HepG2 (cell line): ENCODE results near the gene CCDC6. TPM values are rescaled to one million over a fixed set of nuclear protein-coding genes. Genes with fewer than 3 reads are reported as not detected.

ENCODE experiments used
- CERS6 ChIP-seq: sonication (generic); formaldehyde crosslinking; IDR thresholded peaks from 2 replicates; pipeline ENCODE4 v1.5.0; 2020; ENCODE audit warnings: missing genetic modification reagents
- DMAP1 ChIP-seq: IDR thresholded peaks from 2 replicates; pipeline ENCODE4 v1.6.1; 2016
- ELF1 ChIP-seq: sonication (generic); formaldehyde crosslinking; IDR thresholded peaks from 2 replicates; pipeline ENCODE4 v1.4.0; 2020; ENCODE audit warnings: missing genetic modification reagents
- HOXA3 ChIP-seq: sonication (generic); formaldehyde crosslinking; IDR thresholded peaks from 2 replicates; pipeline ENCODE4 v1.5.0; 2020; ENCODE audit warnings: missing genetic modification reagents
- ISX ChIP-seq: sonication (generic); formaldehyde crosslinking; conservative IDR thresholded peaks from 2 replicates; pipeline ENCODE4 v1.5.0; 2020; ENCODE audit warnings: missing genetic modification reagents
- MAX ChIP-seq: IDR thresholded peaks from 2 replicates; pipeline ENCODE4 v1.6.1; 2012; ENCODE audit warnings: inconsistent platforms
- MTA3 ChIP-seq: sonication (generic); formaldehyde crosslinking; IDR thresholded peaks from 2 replicates; pipeline ENCODE4 v1.4.0; 2020; ENCODE audit warnings: missing genetic modification reagents
- MXD1 ChIP-seq: sonication (generic); formaldehyde crosslinking; IDR thresholded peaks from 2 replicates; pipeline ENCODE4 v1.4.0; 2020; ENCODE audit warnings: mild to moderate bottlenecking, missing genetic modification reagents
- NFATC3 ChIP-seq: sonication (generic); formaldehyde crosslinking; IDR thresholded peaks from 2 replicates; pipeline ENCODE4 v1.5.1; 2020; ENCODE audit warnings: mild to moderate bottlenecking, missing genetic modification reagents
- PRPF4 ChIP-seq: fragments of 200-400 bp; formaldehyde crosslinking; IDR thresholded peaks from 2 replicates; pipeline ENCODE4 v1.6.1; 2016; ENCODE audit warnings: low read length, low read depth; ENCODE audit not compliant: poor library complexity, severe bottlenecking
- SAP130 ChIP-seq: IDR thresholded peaks from 2 replicates; pipeline ENCODE4 v1.6.1; 2016; ENCODE audit warnings: low read depth
- SOX6 ChIP-seq, 2 experiments: fragments of 450-650 bp in 1 of 2; sonication (generic) in 1 of 2; formaldehyde crosslinking in 1 of 2; IDR thresholded peaks; 2 replicates each; pipeline versions ENCODE4 v1.4.0 to v1.6.1; 2017 to 2020; ENCODE audit warnings: antibody characterized with exemption in 1 of 2, mild to moderate bottlenecking in 1 of 2, missing genetic modification reagents in 1 of 2
- SSRP1 ChIP-seq: IDR thresholded peaks from 2 replicates; pipeline ENCODE4 v1.6.1; 2016; ENCODE audit warnings: control low read depth
- TBX2 ChIP-seq: sonication (generic); formaldehyde crosslinking; IDR thresholded peaks from 2 replicates; pipeline ENCODE4 v1.5.0; 2020; ENCODE audit warnings: missing genetic modification reagents, mild to moderate bottlenecking, borderline replicate concordance
- TEAD3 ChIP-seq: optimal IDR thresholded peaks from 2 replicates; pipeline ENCODE3; 2016; ENCODE audit warnings: borderline replicate concordance
- ZBED4 ChIP-seq: sonication (generic); formaldehyde crosslinking; IDR thresholded peaks from 2 replicates; pipeline ENCODE4 v1.4.0; 2020; ENCODE audit warnings: missing genetic modification reagents, borderline replicate concordance
- ZNF292 ChIP-seq: sonication (generic); formaldehyde crosslinking; IDR thresholded peaks from 2 replicates; pipeline ENCODE4 v1.8.1; 2022; ENCODE audit warnings: mild to moderate bottlenecking, low read depth, missing genetic modification reagents, borderline replicate concordance
- ZNF350 ChIP-seq: sonication (generic); formaldehyde crosslinking; IDR thresholded peaks from 2 replicates; pipeline ENCODE4 v1.4.0; 2020; ENCODE audit warnings: mild to moderate bottlenecking, low read depth, missing genetic modification reagents, borderline replicate concordance
- ZNF580 ChIP-seq: IDR thresholded peaks from 2 replicates; pipeline ENCODE4 v1.6.1; 2016; ENCODE audit warnings: low read depth, borderline replicate concordance
- ZNF703 ChIP-seq: sonication (generic); formaldehyde crosslinking; IDR thresholded peaks from 2 replicates; pipeline ENCODE4 v1.5.1; 2020; ENCODE audit warnings: missing genetic modification reagents, mild to moderate bottlenecking, moderate library complexity, borderline replicate concordance
- polyA plus RNA-seq, 8 experiments: library from polyadenylated mRNA; depleted of rRNA in 3 of 8; stranded (reverse) in 7 of 8; unstranded in 1 of 8; fragments of >200 nt; fragmentation: Illumina TruSeq in 4 of 8; extraction: Trizol in 4 of 8; gene quantifications; 2 replicates each; pipeline versions ENCODE4 v1.2.1 to v1.2.3, GENCODE V29; 2011 to 2016; ENCODE audit warnings: low read depth in 4 of 8, missing spikeins in 1 of 8, mixed read lengths in 1 of 8; ENCODE audit not compliant: insufficient read depth in 1 of 8
- total RNA-seq, 5 experiments: library from RNA; depleted of rRNA; stranded (reverse); fragments of >200 nt; fragmentation: Illumina TruSeq; extraction: Trizol; gene quantifications; 2 replicates each; pipeline ENCODE4 v1.2.3, GENCODE V29; 2016; ENCODE audit warnings: low read depth in 1 of 5
- TF ChIP-seq, protein P1 (sequence below): sonication (generic); formaldehyde crosslinking; IDR thresholded peaks from 2 replicates; pipeline ENCODE4 v1.8.0; 2022; ENCODE audit warnings: mild to moderate bottlenecking, missing genetic modification reagents, borderline replicate concordance
- TF ChIP-seq, protein P2 (sequence below): sonication (generic); formaldehyde crosslinking; IDR thresholded peaks from 2 replicates; pipeline ENCODE4 v1.4.0; 2020; ENCODE audit warnings: missing genetic modification reagents, mild to moderate bottlenecking, borderline replicate concordance

The CCDC6 gene
- total and polyA plus RNA-seq, 2 of the 13 experiments (the other 11 are each of a cell fraction or from before 2014, with no cell fraction given), result 17.9 to 18.3 TPM

DNA sequence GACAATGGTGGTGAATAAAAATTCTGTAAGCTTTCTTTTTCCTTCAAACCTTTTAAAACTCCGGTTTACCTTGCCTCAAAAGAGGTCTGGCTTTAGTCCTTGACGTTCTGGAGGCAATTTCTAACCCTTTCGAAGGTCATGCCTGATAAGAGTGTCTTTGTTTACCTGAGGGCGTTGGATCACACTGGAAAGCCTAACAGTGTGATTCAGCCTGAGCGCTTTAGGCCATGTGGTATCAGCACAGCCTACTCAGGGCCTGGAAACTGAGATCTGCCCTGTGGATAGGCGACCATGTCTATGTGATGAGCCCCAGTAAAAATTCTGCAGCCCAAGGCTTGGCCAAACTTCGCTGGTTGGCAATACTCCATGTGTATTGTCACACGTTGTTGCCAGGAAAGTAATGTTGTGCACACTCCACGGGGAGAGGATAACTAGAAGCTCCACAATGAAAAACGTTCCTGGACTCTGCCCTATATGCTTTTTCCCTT is 10.7 kb downstream of the CCDC6 start (continued):
- TF ChIP-seq ZNF292 (CRISPR knock-in tag), result no peak
- TF ChIP-seq CERS6 (CRISPR knock-in tag), result no peak
- no peak for TF ChIP-seq PRPF4
- peak; percentile 33; the same call in 1 of the 2 replicates for TF ChIP-seq DMAP1 (CRISPR knock-in tag)
- no peak for TF ChIP-seq MXD1 (CRISPR knock-in tag)
- no peak for TF ChIP-seq MTA3 (CRISPR knock-in tag)
- TF ChIP-seq TEAD3 (CRISPR knock-in tag), result peak; percentile 43
- TF ChIP-seq, protein P1, sequence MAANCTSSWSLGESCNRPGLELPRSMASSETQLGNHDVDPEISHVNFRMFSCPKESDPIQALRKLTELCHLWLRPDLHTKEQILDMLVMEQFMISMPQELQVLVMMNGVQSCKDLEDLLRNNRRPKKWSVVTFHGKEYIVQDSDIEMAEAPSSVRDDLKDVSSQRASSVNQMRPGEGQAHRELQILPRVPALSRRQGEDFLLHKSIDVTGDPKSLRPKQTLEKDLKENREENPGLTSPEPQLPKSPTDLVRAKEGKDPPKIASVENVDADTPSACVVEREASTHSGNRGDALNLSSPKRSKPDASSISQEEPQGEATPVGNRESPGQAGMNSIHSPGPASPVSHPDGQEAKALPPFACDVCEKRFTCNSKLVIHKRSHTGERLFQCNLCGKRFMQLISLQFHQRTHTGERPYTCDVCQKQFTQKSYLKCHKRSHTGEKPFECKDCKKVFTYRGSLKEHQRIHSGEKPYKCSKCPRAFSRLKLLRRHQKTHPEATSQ (CRISPR knock-in tag), result no peak
- TF ChIP-seq, protein P2, sequence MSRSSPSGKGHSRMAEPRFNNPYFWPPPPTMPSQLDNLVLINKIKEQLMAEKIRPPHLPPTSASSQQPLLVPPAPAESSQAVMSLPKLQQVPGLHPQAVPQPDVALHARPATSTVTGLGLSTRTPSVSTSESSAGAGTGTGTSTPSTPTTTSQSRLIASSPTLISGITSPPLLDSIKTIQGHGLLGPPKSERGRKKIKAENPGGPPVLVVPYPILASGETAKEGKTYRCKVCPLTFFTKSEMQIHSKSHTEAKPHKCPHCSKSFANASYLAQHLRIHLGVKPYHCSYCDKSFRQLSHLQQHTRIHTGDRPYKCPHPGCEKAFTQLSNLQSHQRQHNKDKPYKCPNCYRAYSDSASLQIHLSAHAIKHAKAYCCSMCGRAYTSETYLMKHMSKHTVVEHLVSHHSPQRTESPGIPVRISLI, result peak; percentile 20; the same call in 1 of the 2 replicates
- TF ChIP-seq ZNF703 (CRISPR knock-in tag), result no peak
- no peak for TF ChIP-seq NFATC3 (CRISPR knock-in tag)
- no peak for TF ChIP-seq ISX
- no peak for TF ChIP-seq ELF1 (CRISPR knock-in tag)
- TF ChIP-seq SOX6 (IDR thresholded peaks at IDR 0.05), result no peak
- TF ChIP-seq SOX6 (CRISPR knock-in tag; IDR thresholded peaks at IDR 0.05), result peak; percentile 65
- TF ChIP-seq SAP130, result peak; percentile 86
- TF ChIP-seq ZNF580 (CRISPR knock-in tag), result peak; percentile 62; the same call in 1 of the 2 replicates
- TF ChIP-seq ZBED4 (CRISPR knock-in tag), result no peak
- TF ChIP-seq TBX2 (CRISPR knock-in tag), result peak; percentile 78
- no peak for TF ChIP-seq SSRP1 (CRISPR knock-in tag)
- 0 out of 2 replicates have a peak, but pooled peaks have one; percentile 43 for TF ChIP-seq ZNF350 (CRISPR knock-in tag)
- TF ChIP-seq HOXA3 (CRISPR knock-in tag), result peak; percentile 66
- peak; percentile 86 for TF ChIP-seq MAX
